HG02678 (cell line): Measurements from ENCODE around the gene NPAS4.
A peak's percentile ranks its signal among the peaks of the same experiment; 100 is the strongest.
"Not testable (repeated sequence)": the region's sequence is repeated elsewhere in the genome, so short reads cannot be mapped to it uniquely, and the experiment has no call there.

Experiments
- ATAC-seq: cut with Tn5 transposase; IDR thresholded peaks from one replicate; pipeline ENCODE4 v1.9.1; 2021; ENCODE audit warnings: mild to moderate bottlenecking, moderate library complexity; ENCODE audit not compliant: unreplicated experiment

The NPAS4 gene

GRCh38 chr11:66417000-66417399, 3.8 kb upstream of the NPAS4 start:
- no peak for ATAC-seq

GRCh38 chr11:66418168-66418985, 2.5 kb upstream of the NPAS4 start:
- ATAC-seq: no peak

DNA sequence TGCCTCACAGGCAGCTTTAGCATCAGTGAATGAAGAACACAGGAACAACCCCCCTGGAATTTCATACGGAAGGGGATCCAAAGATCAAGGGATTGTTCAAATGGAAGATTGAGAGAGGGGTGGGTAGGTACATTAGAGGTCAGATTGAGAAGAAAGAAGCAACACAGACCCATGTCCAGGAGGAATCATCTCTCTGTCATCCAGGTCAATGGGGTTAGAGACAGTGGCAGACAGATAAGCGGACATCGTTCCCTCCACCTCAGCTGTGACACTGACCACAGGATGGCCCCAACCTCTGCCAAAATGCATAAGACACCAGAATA, 1.9 kb upstream of the NPAS4 start:
- ATAC-seq: no peak

- no peak for ATAC-seq
Observed at GRCh38 chr11:66419825-66420224, 1.0 kb upstream of the NPAS4 start.

DNA sequence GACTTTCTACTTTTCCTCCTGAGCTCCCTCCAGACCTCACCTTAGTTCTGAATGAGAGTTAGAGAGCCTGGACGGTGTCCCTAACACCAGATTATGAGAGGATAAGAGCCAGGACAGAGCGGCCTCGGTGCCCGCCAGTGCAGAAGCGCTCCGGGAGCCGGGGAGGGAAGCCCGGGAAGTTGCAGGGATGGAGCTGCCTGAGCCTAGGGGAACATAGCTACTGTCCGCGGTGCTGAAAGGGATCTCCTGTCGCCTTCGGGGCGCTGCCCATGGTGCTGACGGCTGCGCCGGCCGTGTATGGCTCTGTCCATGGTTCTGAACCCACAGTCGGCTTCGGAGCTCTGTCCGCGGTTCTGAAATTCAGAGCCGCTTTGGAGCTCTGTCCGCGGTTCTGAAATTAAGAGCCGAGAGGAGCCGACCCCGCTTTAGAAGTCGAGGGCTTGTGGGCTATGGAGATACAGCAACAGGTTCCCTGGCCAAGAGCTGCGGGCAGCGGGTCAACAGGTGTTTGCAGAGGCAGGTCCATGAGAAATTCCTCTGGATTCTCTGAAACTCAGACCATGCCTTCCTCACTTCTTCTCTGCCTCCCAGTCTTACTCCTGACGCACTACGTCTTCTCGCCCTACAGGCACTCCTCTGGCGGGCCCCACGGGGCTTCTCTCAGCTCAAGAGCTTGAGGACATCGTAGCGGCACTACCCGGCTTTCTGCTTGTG, 814 bp downstream of the NPAS4 start:
- peak; percentile 52 for ATAC-seq

- ATAC-seq: no peak
Observed at GRCh38 chr11:66426314-66426713, 5.5 kb downstream of the NPAS4 start.

GRCh38 chr11:66428933-66429332, 8.1 kb downstream of the NPAS4 start:
- no peak for ATAC-seq

DNA sequence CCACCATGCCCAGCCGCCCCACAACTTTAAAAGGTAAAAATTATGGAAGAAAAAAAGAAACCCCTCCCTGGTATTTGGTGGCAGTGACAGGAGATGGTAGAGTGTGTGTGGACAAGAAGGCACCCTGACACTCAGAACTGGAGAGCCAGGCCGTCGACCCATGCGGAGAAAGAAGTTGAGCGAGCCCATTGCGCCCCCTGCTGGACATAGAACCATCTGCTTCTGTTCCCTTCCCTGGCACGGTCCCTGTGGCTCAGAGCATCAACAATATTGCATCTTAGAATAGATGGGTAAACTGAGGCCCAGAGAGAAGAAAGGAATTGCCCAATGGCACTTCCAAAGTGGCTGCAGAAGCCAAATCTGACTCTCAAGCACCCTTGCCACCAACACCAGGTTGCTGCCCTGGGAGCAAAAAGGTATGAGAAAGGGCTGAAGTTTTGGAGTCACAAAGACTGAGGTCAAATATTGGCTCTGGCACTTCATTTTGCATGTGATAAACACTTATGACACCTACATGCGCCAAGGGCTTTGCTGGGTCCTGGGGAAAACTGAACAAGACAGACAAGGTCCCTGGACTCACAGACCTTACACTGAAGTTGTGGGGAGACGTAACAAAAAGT, 9.3 kb downstream of the NPAS4 start:
- no peak for ATAC-seq

DNA sequence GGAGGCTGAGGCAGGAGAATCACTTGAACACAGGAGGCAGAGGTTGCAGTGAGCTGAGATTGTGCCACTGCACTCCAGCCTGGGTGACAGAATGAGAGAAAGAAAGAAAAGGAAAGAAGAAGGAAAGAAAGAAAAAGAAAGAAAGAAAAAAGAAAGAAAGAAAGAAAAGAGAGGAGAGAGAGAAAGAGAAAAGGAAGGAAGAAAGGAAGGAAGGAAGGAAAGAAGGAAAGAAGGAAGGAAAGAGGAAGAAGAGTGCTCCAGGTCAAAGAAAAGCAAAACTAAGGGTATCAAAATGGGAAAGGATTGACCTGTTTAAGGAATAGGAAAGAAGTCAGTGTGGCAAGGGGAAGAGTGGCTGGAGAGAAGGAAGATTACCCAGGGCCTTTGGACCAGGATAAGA, 10.5 kb downstream of the NPAS4 start:
- ATAC-seq: not testable (repeated sequence)

DNA sequence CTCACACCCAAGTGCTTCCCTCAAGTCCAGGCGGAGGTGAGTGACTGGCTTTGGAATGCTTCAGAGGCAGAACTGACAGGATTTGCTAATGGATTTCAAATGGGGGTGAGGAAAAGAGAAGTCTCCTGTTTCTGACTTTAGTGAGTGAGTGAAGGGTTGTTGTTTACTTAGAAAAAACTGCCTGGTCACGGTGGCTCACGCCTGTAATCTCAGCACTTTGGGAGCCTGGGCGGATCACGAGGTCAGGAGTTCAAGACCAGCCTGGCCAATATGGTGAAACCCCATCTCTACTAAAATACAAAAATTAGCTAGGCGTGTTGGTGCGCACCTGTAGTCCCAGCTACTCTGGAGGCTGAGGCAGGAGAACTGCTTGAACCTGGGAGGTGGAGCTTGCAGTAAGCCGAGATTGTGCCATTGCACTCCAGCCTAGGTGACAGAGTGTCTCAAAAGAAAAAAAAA, 11.1 kb downstream of the NPAS4 start:
- not testable (repeated sequence) for ATAC-seq

DNA sequence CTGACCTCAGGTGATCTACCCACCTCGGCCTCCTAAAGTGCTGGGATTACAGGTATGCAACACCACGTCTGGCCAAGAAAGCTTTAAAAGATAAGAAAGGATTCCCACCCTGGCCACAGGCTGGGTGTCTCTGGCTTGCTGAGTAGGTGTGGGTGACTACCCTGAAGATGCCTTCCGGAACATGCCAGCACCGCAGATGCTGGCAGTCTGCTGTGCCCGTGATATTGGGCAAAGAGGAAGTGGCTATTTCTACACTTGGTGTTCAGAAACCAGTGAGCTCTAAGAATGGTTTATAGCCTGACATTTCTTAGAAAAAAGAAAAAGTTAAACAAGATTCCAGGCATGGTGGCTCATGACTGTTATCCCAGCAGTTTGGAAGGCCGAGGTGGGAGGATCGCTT, 11.8 kb downstream of the NPAS4 start:
- ATAC-seq: no peak

DNA sequence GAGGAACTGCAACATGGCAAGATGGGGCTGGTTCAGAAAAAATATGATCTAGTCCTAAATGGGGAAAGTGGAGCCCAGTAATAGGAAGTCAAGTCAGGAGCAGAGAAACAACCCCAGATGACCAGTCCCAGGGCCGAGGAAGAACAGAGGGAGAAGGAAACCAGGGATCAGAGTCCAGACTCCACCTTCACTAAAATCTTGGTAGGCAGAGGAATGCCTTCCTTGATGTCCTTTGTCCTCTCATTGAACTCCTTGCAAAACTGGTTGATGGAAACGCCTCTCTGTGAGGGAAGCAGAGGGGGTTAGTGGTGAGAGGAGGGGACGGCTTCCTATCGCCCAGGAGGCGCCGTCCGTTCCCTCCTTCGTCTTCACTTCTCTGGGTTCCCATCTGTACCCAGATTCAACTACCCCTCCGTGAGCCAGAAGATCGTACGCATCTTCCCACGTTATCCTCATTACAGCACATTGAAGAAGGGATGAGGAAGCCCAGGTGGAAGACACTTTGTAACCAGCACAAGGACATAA, 17.2 kb downstream of the NPAS4 start:
- no peak for ATAC-seq

GRCh38 chr11:66438504-66439466, 17.9 kb downstream of the NPAS4 start, which contains the start of gene MRPL11:
MRPL11 (minus strand) TSS chr11:66438848; CDS start chr11:66438754, 94 bp downstream.
- peak; percentile 97 for ATAC-seq

GRCh38 chr11:66440101-66440939, 19.5 kb downstream of the NPAS4 start:
- ATAC-seq: not testable (repeated sequence)

DNA sequence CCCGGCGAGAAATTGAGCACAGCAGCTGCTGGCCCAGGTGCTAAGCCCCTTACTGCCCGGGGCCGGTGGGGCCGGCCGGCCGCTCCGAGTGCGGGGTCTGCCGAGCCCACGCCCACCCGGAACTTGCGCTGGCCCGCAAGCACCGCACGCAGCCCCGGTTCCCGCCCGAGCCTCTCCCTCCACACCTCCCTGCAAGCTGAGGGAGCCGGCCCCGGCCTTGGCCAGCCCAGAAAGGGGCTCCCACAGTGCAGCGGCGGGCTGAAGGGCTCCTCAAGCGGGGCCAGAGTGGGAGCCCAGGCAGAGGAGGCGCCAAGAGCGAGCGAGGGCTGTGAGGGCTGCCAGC, 20.1 kb downstream of the NPAS4 start:
- ATAC-seq: not testable (repeated sequence)

GRCh38 chr11:66443602-66444001, 22.8 kb downstream of the NPAS4 start:
- ATAC-seq: no peak

DNA sequence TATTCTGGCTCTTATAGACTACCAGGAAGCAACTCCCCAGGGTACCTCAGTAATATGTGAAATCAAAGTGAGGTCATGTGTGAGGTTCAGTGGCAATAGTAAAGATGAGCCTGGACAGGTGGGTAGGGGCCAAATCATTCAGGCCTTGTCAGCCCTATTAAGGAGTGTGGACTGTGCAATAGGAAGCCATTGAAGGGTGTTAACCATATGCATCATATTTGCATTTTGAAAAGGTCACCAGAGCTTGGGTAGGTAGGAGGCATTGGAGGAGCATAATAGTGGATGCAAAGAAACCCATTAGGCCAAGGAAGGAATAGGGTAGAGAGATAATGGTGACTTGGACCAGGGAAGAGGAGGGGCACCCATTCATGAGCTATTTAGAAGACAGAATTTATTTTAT, 26.2 kb downstream of the NPAS4 start:
- no peak for ATAC-seq

- ATAC-seq: no peak
Observed at GRCh38 chr11:66448523-66448922, 27.7 kb downstream of the NPAS4 start.

DNA sequence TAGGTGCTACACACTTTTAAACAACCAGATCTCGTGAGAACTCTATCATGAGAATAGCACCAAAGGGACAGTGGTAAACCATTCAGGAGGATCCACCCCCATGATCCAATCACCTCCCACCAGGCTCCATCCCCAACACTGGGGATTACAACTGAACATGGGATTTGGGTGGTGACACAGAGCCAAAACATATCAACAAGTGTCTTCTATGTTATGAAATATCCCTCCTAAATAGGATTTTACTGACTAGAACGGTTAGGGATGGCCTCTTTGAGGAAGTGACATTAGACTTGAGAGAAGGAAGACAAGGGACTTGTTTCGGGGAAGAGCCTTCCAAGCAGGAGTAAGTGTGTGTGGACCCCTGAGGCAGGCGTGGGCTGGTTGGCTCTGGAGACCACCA, 29.7 kb downstream of the NPAS4 start:
- ATAC-seq: no peak

DNA sequence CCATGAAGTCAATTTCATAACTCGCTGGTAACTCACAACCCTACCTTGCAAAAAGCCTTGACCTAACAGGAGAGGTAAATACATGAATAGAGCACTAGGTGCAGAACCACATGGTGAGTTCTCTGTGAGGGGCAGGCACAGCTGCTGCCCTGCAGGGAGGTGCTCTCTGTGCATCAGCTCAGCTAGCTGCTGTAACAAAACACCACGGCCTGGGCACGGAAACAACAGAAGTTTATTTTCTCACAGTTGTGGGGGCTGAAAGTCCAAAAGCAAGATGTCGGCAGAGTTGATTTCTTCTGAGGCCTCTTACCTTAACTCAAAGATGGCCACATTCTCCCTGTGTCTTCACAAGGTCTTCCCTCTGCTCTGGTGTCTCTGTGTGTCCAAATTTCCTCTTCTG, 30.8 kb downstream of the NPAS4 start:
- ATAC-seq: no peak
